NCI-H2227 (cell line): ENCODE results near the gene GON4L.
A peak's percentile ranks its signal among the peaks of the same experiment; 100 is the strongest.
"Not testable (repeated sequence)": the region's sequence is repeated elsewhere in the genome, so short reads cannot be mapped to it uniquely, and the experiment has no call there.

Experiments
- DNase-seq: peaks from one replicate; lab custom pipeline; 2025; ENCODE audit not compliant: unreplicated experiment; lab: John Stamatoyannopoulos, UW

The GON4L gene

GRCh38 chr1:155747586-155747985 is 109.4 kb downstream of the GON4L start:
- DNase-seq = not testable (repeated sequence)

GRCh38 chr1:155745284-155746228 is 111.5 kb downstream of the GON4L start:
- DNase-seq = peak; percentile 97

DNA sequence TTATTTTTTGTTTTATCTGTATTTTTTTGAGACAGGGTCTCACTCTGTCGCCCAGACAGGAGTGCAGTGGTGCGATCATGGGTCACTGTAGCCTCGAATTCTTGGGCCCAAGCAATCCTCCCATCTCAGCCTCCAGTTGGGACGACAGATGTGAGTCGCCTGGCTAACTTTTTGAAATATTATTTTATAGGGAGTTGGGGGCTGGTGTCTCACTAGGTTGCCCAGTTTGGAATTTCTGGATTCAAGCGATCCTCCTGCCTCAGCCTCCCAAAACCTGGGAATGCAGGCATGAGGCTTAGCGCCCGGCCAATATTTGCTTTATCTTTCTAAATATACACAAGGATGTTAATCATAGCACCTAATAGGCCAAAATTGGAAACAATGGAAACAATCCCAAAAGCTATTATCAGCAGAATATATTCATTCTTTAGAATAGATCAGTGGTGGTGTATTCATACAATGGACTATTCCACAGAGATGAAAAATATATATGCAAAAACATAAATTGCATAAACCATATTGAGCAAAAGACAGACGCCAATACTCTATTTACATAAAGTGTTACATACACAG is 112.2 kb downstream of the GON4L start:
- no peak for DNase-seq

GRCh38 chr1:155741908-155742307 is 115.1 kb downstream of the GON4L start:
- DNase-seq = no peak

- DNase-seq = no peak
These were observed 116.0 kb downstream of the GON4L start for GRCh38 chr1:155740995-155741394.

- DNase-seq = peak; percentile 84
These were observed 127.7 kb downstream of the GON4L start for GRCh38 chr1:155729031-155729898.

GRCh38 chr1:155725142-155725541 is 131.9 kb downstream of the GON4L start:
- no peak for DNase-seq

DNA sequence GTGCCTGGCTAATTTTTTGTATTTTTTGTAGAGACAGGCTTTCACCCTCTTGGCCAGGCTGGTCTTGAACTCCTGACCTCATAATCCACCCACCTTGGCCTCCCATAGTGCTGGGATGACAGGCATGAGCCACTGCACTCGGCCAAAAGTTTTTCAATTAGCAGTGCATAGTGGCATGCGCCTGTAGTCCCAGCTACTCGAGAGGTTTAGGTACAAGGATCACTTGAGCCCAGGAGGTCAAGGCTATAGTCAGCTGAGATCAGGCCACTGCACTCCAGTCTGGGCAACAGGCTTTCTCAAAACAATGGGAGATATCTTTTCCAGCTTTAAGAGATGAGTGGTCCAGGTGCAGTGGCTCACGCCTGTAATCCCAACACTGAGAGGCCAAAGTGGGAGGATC is 137.3 kb downstream of the GON4L start:
- no peak for DNase-seq

DNA sequence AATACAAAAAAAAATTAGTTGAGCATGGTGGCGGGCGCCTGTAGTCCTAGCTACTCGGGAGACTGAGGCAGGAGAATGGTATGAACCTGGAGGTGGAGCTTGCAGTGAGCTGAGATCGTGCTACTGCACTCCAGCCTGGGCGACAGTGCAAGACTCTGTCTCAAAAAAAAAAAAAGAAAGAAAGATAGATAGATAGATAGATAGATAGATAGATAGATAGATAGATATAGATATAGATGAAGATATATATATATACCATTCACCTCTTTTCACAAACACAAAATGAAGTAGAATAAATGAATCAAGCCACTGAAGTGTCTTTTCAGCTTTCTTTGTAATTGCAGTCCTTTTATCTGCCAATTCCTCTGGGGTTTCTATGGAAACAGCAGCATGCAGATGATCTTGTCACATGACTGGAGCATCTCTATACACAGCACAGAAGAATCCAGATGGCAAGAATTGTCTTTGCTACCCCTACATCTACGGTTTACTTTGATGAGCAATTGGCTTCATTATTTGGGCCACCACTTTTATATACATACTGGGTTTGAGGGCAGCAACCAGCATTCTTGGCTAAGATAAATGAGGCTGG is 138.4 kb downstream of the GON4L start:
- not testable (repeated sequence) for DNase-seq

GRCh38 chr1:155717041-155717440 is 140.0 kb downstream of the GON4L start:
- no peak for DNase-seq

DNA sequence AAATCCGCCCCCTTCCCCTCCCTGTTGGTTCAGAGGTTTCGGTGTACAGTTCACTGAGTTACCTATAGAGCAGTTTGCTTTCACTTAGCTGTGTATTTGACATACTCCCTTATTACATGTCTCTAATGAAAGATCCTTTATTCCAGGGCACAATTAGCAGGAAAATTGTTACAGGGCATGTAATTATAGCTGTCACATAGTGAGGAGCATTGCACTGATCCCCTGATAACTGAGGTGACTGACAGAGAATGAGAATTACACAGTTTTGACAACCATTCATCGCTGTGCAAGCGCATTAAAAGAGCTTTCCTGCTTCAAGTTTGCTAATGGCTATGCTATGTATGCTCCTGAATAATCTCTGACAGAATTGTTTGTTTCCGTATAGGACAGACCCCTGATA is 141.2 kb downstream of the GON4L start:
- peak; percentile 25 for DNase-seq

GRCh38 chr1:155715056-155715455 is 142.0 kb downstream of the GON4L start:
- not testable (repeated sequence) for DNase-seq

- DNase-seq = no peak
These were observed 143.9 kb downstream of the GON4L start for GRCh38 chr1:155713075-155713474.

- DNase-seq = not testable (repeated sequence)
These were observed 144.4 kb downstream of the GON4L start for GRCh38 chr1:155712636-155713035.

DNA sequence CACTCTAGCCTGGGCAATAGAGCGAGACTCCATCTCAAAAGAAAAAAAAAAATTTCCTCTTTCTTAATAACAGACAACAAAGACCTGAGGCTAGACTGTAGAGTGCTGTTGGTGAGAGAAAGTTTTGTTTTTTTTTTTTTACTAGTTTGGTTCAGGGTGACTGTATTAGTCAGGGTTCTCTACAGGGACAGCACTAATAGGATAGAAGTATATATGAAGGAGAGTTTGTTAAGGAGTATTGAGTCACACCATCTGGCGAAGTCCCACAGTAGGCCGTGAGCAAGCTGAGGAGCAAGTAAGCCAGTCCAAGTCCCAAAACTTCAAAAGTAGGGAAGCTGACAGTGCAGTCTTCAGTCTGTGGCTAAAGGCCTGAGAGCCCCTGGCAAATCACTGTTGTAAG is 145.6 kb downstream of the GON4L start:
- DNase-seq = not testable (repeated sequence)

DNA sequence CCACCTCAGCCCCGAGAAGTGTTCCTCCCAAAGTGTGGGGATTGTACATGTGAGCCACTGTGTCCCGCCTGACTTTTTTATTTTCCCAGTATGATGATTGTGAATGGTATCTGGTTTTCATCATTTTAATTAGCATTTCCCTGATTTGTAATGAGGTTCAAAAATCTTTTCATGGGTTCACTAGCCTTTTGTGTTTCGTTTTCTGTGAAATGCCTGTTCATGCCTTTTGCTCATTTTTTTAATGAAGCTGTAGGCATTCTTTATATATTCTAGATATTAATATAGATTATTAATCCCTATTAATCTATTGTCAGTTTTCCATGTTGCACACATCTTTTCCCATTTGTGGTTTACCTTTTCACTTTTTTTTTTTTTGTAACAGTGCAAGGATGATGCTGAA is 147.6 kb downstream of the GON4L start:
- DNase-seq = no peak

DNA sequence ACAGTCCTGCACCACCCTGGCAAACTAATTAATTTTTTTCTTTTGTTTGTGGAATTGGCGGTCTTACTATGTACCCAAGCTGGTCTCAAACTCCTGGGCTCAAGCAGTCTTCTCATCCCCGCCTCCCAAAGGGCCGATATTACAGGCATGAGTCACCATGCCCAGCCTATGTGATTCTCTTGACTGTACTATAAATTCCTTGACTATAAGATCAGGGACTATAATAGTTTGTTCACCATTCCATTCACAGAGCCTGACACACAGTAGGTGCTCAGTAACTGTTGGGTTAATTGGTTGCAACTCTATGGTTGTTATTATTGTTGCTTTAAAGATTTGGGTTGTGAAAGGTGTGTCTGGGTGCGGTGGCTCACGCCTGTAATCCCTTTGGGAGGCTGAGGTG is 150.9 kb downstream of the GON4L start:
- no peak for DNase-seq

- DNase-seq = not testable (repeated sequence)
These were observed 152.6 kb downstream of the GON4L start for GRCh38 chr1:155704414-155704813.

- DNase-seq = no peak
These were observed 153.8 kb downstream of the GON4L start for GRCh38 chr1:155703216-155703615.

DNA sequence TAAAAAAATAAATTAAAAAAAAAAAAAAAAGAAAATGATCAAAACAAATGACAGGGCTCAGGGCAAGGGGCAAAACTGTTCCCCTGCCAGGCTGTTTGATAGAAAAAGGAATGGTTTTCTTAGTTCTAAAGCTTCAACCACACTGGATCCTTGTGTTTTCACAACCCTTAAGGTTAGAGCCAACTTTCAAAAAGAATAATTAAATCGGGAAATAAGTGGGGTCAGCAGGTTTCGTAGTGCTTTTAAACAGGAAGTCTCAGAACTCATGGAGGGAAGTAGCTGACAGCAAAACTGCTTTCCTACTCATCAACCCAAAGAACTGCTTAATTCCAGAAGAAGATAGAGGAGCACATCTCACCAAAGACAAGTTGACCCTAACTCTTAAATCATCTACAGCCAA is 155.3 kb downstream of the GON4L start:
- DNase-seq = not testable (repeated sequence)
